Measurements from ENCODE around the gene SLC25A40.
"Not testable (repeated sequence)": the region's sequence is repeated elsewhere in the genome, so short reads cannot be mapped to it uniquely, and the experiment has no call there.

Gene SLC25A40

DNA sequence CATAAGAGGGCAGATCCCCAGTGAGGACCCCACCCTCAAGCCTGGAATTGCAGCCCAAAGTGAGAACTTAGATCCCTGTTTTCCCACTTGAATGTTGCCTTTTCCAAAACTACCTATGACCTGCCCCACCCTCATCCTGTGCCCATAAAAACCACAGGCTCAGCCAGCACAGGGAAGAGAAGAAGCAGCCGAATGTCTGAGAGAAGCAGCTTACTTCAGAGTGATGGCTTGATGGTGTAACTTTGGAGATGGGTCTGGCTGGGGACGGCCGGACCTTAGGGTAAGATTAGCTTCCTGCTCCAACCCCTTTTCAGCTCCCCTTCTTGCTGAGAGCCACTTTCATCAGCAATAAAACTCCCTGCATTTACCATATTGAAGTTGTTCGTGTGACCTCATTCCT lies 5.7 kb downstream of the SLC25A40 start:
- no peak for DNase-seq (ENCODE audit: low spot score)

DNA sequence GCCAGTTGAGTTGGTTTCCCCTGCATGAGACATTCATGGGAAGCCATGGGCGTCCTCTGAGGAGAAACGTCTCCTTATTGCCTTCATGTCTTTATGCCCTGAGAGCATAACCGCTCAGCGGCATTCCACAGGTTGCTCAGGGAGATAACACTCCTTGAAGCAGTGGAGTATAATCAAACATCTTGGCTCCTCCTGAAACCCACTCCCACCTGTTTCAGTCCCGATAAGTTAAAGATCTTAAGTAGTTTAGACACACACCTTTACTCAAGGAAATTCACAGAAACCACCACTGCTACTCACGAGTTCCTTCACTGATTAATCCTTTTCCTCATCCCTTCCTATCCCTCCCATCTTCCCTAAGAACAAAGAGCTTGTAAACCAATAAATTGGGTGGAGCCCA lies 9.6 kb downstream of the SLC25A40 start:
- DNase-seq (ENCODE audit: low spot score), result not testable (repeated sequence)

DNA sequence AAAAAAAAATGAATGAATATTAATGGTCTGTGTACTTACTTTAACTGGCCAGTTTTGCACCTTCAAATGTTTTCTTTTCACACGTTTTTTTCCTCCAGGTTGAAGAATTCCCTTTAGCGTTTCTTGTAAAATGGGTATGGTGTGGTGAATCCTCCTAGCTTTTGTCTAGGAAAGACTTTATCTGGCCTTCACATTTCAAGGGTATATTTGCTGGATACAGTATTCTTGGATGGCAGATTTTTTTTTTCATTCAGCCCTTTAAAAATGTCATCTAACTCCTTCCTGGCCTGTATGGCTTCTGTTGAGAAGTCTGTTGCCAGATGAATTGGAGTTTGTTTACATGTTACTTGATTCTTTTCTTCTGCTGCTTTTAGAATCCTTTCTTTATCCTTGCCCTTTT lies 10.1 kb downstream of the SLC25A40 start:
- no peak for DNase-seq (ENCODE audit: low spot score)

DNA sequence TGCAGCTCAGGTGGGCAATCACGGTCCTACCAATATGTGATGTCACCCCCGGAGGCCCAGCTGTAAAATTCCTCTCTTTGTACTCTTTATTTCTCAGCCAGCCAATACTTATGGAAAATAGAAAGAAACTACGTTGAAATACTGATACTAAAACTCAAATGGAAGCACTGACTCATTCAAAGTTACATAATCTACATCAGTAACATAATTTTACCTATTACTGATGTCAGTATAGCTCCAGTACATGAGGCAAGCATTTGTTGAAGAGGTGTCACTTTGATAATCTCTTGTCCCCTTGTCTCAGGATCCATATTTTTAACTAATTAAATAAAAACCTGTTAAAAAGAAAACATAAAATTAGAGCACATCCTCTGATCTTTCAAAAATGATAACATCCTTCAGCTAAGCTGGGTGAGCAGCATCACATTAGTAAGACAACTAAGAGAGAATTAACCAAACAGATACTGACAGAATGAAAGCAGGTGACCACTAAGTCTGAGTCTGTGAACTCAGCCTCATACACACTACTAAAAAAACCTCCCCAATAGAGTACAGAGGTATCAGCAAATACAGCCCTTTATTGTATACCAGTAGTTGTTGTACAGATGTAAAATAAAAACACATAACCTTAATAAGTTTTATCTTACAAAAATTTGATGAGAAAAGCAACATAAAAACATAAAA lies 17.6 kb downstream of the SLC25A40 start:
- DNase-seq (ENCODE audit: low spot score), result no peak

DNA sequence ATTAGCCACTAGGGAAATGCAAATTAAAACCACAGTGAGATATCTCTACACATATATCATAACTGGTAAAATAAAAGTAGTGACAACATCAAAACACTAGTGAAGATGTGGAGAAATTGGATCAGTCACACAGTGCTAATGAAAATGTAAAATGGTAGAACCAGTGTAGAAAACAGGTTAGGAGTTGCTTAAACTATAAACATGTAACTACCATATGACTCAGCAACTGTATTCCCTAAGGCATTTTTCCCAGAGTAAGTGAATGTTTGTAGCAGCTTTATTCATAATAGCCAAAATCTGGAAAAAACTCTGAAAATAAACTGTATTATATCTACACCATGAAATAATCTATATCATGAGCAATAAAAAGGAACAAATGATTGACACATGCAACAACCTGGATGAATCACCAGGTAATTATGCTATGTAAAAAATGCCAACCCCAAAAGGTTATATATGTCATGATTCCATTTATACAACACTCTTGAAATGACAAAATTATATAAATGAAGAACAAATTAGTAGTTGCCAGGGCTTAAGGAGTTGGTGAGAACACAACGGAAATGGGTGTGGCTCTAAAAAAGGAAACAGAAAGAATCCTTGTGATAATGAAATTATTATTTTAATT lies 22.8 kb downstream of the SLC25A40 start:
- DNase-seq (ENCODE audit: low spot score), result no peak

DNA sequence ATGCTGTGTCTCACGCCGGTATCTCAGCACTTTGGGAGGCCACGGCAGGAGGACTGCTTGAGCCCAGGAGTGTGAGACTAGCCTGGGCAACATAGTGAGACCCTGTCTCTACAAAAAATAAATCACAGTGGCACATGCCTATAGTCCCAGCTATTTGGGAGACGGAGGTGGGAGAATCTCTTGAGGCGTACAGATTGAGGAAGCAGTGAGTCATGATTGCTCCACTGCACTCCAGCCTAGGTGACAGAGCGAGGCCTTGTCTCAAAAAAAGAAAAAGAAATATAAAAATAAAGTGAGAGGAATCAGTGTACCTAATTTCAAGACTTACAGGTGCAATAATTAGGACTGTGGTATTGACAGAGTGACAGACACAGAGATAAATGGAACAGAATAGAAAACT lies 23.9 kb downstream of the SLC25A40 start:
- DNase-seq (ENCODE audit: low spot score), result no peak

DNA sequence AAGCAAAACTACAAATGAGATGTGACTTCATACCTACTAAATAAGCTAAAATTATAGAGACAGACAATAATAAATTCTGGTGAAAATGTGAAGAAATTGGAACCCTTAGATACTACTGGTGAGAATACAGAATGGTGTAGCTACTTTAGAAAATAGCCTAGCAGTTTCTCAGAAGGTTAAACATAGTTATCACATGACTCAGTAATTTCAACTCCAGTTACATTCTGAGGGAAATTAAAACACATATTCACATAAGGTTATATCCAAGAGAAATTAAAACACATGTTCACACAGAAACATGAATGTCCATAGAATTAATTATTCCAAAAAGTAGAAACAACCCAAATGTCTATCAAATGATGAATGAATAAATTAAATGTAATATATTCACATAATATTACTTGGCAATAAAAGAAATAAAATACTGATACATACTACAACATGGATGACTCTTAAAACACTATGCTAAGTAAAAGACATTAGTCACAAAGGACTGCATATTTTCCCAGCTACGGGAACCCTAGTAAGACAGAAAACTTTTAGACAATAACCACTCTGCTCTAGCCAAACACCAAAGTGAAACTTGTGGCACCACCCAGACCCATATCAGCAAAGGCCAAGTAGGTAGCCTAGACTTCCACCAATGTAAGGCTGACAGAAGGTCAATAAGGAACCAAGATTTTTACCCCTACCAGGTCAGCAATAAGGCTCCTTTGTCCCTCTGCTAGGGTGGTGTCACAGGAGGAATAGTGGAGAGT lies 25.1 kb downstream of the SLC25A40 start:
- no peak for DNase-seq (ENCODE audit: low spot score)

DNA sequence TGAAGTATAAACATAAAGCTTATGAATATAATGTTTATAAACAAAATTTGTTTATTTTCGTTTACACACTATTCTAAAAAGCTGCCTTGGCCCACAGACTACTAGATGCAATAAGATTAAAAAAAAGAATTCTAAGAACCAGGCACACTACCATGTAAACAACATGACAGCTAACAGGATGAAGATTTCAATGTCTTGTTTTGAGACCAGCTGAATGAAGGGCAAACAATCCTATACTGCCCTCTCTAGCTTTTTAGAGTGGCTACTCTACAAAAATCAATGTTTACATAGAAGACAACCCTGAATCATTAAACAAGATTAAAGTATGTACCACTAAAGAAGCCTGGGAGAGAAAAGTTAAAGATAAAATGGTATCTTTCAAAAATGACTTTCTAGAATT lies 38.6 kb downstream of the SLC25A40 start:
- no peak for DNase-seq (ENCODE audit: low spot score)

DNA sequence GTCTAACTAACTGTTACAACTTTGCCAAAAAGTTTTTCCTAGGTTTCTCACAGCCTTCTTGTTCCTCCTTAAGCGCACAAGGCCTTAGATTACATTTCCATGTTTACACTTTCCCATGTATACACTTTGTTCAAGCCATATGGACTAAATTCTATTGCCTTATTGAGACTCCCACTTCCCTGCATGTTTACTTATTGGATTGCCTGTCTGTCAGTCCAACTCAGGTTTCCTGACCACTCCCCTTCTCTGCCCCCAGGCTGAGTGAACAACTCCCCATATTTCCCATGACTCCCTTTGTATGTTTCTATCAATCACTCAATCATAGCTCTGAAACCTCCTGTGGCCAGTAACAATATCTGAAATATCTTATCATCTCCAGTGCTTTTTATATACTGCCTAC lies 43.0 kb downstream of the SLC25A40 start:
- DNase-seq (ENCODE audit: low spot score), result no peak

DNA sequence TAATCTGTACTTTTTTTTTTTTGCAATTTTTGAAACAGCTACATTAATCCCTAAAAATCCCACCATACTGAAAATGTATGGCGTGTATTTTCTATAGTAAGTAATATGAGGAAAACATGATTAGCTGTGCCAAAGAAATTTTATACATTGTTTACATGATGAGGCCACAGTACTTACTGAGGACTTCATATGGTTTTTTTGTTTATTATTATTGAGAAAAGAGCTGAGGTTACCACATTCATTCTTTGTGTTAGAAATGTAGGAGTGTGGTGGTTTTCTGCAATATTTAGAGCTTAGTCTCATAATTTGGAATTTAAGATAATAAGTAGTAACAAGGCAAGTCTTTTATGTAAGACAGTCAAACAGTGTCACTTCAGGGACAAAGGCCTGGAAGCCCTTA lies 45.1 kb downstream of the SLC25A40 start:
- DNase-seq (ENCODE audit: low spot score), result no peak

DNA sequence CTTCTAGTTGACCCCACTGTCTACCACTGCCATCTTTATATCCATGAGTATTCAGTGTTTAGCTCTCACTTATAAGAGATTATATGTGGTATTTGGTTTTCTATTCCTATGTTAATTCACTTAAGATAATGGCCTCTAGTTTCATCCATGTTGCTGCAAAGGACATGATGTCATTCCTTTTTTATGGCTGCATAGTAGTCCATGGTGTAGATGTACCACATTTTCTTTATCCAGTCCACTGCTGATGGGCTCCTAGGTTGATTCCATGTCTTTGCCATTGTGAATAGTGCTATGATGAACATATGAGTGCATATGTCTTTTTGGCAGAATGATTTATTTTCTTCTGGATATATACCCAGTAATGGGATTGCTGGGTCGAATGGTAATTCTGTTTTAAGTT lies 47.8 kb downstream of the SLC25A40 start:
- DNase-seq (ENCODE audit: low spot score), result not testable (repeated sequence)

DNA sequence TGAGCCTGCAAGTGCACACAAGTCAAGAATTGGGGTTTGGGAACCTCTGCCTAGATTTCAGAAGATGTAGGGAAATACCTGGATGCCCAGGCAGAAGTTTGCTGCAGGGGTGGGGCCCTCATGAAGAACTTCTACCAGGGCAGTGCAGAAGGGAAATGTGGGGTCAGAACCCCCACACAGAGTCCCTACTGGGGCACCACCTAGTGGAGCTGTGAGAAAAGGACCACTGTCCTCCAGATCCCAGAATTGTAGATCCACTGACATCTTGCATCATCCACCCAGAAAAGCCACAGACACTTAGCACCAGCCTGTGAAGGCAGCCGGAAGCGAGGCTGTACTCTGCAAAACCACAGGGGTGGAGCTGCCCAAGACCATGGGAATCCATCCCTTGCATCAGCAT lies 50.8 kb downstream of the SLC25A40 start:
- not testable (repeated sequence) for DNase-seq (ENCODE audit: low spot score)

DNA sequence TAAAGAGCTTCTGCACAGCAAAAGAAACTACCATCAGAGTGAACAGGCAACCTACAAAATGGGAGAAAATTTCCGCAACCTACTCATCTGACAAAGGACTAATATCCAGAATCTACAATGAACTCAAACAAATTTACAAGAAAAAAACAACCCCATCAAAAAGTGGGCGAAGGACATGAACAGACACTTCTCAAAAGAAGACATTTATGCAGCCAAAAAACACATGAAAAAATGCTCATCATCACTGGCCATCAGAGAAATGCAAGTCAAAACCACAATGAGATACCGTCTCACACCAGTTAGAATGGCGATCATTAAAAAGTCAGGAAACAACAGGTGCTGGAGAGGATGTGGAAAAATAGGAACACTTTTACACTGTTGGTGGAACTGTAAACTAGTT lies 54.1 kb downstream of the SLC25A40 start:
- DNase-seq (ENCODE audit: low spot score), result not testable (repeated sequence)

DNA sequence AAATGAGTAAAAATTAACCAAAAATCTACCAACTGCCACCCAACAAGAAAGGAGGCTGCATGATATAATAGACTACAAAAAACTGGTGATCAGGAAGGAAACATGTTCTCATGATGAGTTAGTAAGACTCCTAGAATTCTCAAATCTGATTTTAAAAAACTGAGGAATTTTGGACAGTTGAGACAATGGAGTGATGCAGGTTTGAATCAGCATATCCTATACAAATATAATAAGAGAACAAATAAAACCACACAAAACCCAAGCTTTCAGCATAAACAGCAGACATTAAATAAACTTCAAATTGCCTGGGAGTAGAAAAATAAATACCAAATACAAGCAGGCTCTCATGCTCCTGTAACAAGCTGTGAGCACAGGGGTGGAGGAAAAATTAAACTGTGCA lies 57.8 kb downstream of the SLC25A40 start:
- no peak for DNase-seq (ENCODE audit: low spot score)

DNA sequence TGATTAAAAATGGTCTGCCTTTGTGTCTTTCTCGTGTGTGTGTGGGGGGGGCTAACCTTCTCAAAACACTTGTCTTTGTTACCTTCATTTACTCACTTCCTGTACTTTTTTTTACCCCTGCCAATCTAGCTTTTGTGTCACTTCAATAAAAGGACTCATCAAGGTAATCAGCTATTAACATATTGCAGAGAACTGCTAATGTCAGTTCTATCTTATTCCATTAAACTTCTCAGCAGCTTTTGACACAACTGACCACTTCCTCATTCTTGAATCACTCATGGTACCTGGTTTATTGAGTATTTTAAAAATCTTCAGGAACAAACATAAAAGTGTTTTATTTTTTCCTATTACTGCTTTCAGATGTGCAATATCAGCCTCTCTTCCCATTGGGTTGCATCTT lies 59.8 kb downstream of the SLC25A40 start:
- DNase-seq (ENCODE audit: low spot score), result no peak

DNA sequence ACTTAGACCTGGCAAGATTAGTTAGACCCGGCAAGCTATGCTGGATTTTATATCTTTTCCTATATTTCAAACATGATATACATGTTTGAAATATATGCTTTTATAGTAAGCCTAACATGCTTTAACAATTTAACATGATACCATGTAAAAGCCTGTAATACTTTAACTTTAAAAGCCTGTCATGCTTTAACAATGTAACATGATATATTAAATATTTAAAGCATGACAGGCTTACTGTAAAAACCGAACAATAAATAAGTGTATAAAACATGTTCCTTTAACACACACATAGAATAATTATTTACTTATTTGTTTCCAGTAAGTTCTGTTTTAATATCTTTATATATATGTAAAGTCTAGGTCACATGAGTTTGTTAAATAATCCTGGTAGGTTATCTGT lies 65.4 kb downstream of the SLC25A40 start:
- no peak for DNase-seq (ENCODE audit: low spot score)

DNA sequence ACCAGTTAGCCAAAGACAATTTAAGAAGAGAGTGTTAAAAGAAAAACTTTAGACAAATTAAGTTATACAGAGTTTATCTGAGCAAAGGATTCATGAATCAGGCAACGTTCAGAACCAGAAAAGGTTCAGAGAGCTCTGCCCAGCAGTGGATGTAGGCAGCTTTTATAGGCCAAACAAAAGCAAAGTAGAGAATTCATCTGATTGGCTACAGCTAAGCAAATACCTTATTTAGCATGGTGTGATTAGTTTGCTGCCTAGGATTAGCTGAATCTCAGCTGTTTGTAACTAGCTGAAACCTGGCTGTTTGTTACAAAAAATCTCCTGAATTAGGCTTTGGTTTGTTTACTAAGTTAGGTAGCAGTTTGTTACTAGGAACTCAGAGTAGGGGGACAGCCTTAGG lies 66.0 kb downstream of the SLC25A40 start:
- no peak for DNase-seq (ENCODE audit: low spot score)

DNA sequence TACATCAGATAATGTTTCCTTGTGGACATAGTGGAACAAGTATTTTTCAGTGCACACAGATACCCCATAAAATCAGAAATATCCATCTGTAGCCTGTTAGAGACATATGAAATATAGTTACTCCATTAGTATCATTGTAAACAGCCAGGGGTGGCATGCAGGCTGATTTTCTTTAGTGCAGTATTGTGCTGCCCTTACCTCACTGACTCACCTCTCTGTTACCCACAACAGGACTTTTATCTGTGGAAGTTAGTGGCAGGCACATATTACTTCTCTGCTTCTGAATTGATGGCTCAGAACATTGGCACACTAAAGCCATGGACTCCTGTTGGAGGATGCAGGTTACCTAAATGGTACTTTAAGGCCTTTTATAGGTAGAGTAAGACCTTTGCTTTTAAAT lies 70.0 kb downstream of the SLC25A40 start:
- DNase-seq (ENCODE audit: low spot score), result no peak

DNA sequence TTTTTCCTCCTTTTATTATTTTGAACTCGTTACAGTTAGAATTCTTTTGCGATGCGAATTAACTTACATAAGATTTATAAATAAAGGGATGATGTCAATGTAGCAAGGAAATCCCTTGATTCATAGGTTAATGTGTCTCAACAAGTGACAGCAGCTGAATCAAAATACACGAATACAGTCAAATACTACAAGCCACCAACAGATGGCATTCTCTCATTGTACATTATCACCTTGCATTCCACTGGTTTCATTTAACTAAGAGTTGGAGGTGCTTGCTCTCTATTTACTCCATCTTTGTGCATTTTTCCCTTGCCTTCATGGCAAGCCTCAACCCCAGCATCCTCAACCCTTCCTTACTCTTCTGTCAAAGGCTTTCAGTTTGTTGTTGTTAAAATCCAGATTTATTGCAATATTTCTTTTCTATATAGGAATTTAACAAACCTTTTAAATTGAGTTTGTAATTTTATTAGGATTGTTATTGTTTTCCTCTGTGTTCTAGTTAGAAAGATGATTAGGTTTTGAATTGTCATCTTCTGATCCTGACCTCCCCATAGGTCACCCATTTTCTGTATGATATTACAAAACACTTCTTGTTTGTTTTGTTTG lies 78.3 kb downstream of the SLC25A40 start:
- peak; percentile 85 for DNase-seq (ENCODE audit: low spot score)

DNA sequence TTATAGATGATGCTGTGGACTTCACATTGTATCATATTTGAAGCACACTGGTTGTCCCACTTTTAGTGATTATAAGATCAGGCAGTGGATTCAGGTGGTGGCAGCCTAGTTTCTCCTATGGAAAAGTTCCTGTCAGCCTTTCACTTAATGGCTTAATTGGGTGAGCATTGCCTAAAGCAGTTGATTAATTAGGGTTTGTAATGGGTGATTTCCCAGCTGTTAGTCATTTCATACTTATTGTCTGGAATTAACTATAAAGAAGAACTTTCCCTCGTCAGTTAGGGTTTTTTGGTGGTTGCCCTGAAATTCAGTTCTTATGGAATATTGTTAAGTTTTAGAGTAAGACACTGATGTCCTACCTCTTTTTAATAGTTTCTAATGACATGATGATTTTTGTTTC lies 78.8 kb downstream of the SLC25A40 start:
- no peak for DNase-seq (ENCODE audit: low spot score)

DNA sequence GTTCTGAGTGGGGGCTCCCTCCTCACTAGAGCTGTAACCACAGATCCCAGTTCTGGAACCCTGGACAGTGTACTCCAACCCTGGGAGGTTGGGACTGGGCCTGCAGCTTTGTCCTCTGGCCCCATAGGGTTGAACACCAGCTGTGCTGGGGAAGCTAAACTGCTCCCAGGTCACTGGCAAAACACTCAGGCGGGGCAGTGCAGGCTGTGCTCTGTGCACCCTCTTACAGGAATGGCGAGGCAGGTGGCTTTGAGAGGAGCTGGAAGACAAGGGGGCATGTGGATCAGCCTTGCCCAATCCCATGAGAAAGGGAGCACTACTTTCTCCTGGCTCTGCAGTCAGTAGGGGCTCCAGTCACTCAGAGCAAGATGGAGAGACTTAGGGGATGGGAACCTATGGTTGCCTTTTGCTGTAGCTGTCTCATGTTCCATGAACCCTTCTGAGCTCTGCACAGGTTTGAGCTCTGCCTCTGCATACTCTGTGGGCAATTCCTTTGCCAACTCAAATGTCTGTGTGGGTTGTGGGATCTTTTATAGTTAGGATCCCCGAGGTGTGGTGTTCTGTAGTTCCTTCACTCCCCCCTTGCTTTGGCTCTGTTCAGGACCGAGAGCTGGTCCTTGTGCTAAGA lies 90.7 kb downstream of the SLC25A40 start:
- no peak for DNase-seq (ENCODE audit: low spot score)

DNA sequence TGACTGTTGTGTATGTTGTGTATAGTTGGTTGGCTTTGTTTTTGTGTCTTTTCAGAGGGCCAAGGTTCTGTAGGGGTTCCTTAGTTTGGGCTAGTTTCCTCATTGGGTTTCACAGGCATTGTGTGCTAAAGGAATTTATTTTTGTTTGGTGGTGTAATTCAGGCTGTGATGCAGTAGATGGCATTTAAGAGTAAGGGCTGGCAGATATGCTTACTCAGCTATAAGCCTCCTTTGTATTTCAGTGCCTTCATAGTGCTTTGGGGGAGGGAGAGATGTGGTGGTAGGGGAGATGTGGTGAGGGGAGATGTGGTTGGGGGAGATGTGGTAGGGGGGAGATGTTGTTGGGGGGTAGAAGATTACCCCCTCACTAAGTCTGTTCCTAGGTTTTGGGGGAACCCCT lies 91.7 kb downstream of the SLC25A40 start:
- DNase-seq (ENCODE audit: low spot score), result peak; percentile 37
